GM23248 (cell line): ENCODE measurements around the gene MFSD2B. TPM values are rescaled to one million over a fixed set of nuclear protein-coding genes. Genes with fewer than 3 reads are reported as not detected.

Experiments used
- DNase-seq: peaks from one replicate; pipeline ENCODE4 v3.0.0-alpha.2; 2015
- H2AFZ ChIP-seq: fragments of 200-600 bp; sonication (generic); 2 replicates; pipeline ENCODE4 v1.6.1; 2016; ENCODE audit warnings: antibody characterized with exemption
- H3F3A ChIP-seq: fragments of 200-600 bp; sonication (generic); 2 replicates; pipeline ENCODE4 v1.6.1; 2016; ENCODE audit warnings: mild to moderate bottlenecking, antibody characterized with exemption, mixed run types; ENCODE audit not compliant: insufficient read depth
- H3K27ac ChIP-seq: fragments of 200-600 bp; sonication (generic); 2 replicates; pipeline ENCODE4 v1.5.1; 2016; ENCODE audit warnings: mild to moderate bottlenecking
- H3K27me3 ChIP-seq: fragments of 200-600 bp; sonication (generic); replicated peaks from 2 replicates; pipeline ENCODE4 v1.6.1; 2016; ENCODE audit warnings: mild to moderate bottlenecking; ENCODE audit not compliant: insufficient read depth
- H3K36me3 ChIP-seq: fragments of 200-600 bp; sonication (generic); 2 replicates; pipeline ENCODE4 v1.6.1; 2016; ENCODE audit warnings: low read depth, mild to moderate bottlenecking
- H3K4me1 ChIP-seq: fragments of 200-600 bp; sonication (generic); 2 replicates; pipeline ENCODE4 v1.6.1; 2016; ENCODE audit warnings: mild to moderate bottlenecking; ENCODE audit not compliant: insufficient read depth
- H3K4me2 ChIP-seq: fragments of 200-600 bp; sonication (generic); one replicate; pipeline ENCODE4 v1.6.1; 2016; ENCODE audit warnings: mild to moderate bottlenecking; ENCODE audit not compliant: unreplicated experiment
- H3K4me3 ChIP-seq: fragments of 200-600 bp; sonication (generic); 2 replicates; pipeline ENCODE4 v1.5.1; 2016; ENCODE audit warnings: mild to moderate bottlenecking
- H3K79me2 ChIP-seq: fragments of 200-600 bp; sonication (generic); 2 replicates; pipeline ENCODE4 v1.6.1; 2016; ENCODE audit warnings: mild to moderate bottlenecking; ENCODE audit not compliant: insufficient read depth
- H3K9ac ChIP-seq: fragments of 200-600 bp; sonication (generic); 2 replicates; pipeline ENCODE4 v1.6.1; 2016; ENCODE audit warnings: mild to moderate bottlenecking
- H3K9me2 ChIP-seq: fragments of 200-600 bp; sonication (generic); 2 replicates; pipeline ENCODE4 v1.6.1; 2016; ENCODE audit warnings: mixed run types, mild to moderate bottlenecking, moderate library complexity; ENCODE audit not compliant: insufficient read depth
- H3K9me3 ChIP-seq: fragments of 200-600 bp; sonication (generic); one replicate; pipeline ENCODE4 v1.6.1; 2017; ENCODE audit warnings: low read depth
- H4K20me1 ChIP-seq: fragments of 200-600 bp; sonication (generic); 2 replicates; pipeline ENCODE4 v1.6.0; 2016; ENCODE audit not compliant: insufficient read depth
- EZH2 ChIP-seq: fragments of 200-600 bp; sonication (generic); IDR thresholded peaks from 2 replicates; pipeline ENCODE4 v1.6.1; 2018; ENCODE audit warnings: antibody characterized with exemption, mild to moderate bottlenecking; ENCODE audit not compliant: insufficient read depth, poor library complexity, severe bottlenecking
- EZH2phosphoT487 ChIP-seq: fragments of 200-600 bp; sonication (generic); IDR thresholded peaks from 2 replicates; pipeline ENCODE4 v1.6.1; 2018; ENCODE audit warnings: antibody characterized with exemption, moderate library complexity, mild to moderate bottlenecking, low read depth; ENCODE audit not compliant: insufficient read depth
- WGBS, 2 experiments: methylation state at CpG; one replicate each; pipeline ENCODE4 v1.1.6; 2015 to 2017; ENCODE audit warnings: low lambda C conversion rate in 2 of 2, low coverage in 1 of 2; ENCODE audit errors: missing lambda C conversion rate in 2 of 2; 5-methylcytosine and 5-hydroxymethylcytosine counted together
- in situ Hi-C: fragments of 300-500 bp; cut with MboI; formaldehyde crosslinking; loops from 2 replicates; pipeline ENCODE4 v1.15.0; 2020
- polyA plus RNA-seq: library from polyadenylated mRNA; unstranded; fragments of >200 nt; fragmentation: Nextera tagmentation; extraction: Ambion mirVana; gene quantifications from 2 replicates; pipeline ENCODE4 v1.2.1, GENCODE V29; 2016
- total RNA-seq: library from RNA; depleted of rRNA; stranded (reverse); fragments of >200 nt; shearing (Covaris generic); gene quantifications from 2 replicates; pipeline ENCODE4 v1.2.3, GENCODE V29; 2014; rRNA removed

MFSD2B gene, protein sequence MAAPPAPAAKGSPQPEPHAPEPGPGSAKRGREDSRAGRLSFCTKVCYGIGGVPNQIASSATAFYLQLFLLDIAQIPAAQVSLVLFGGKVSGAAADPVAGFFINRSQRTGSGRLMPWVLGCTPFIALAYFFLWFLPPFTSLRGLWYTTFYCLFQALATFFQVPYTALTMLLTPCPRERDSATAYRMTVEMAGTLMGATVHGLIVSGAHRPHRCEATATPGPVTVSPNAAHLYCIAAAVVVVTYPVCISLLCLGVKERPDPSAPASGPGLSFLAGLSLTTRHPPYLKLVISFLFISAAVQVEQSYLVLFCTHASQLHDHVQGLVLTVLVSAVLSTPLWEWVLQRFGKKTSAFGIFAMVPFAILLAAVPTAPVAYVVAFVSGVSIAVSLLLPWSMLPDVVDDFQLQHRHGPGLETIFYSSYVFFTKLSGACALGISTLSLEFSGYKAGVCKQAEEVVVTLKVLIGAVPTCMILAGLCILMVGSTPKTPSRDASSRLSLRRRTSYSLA
- total RNA-seq (under 0.01 TPM in 2 replicates), polyA plus RNA-seq (0.58 TPM in 1 of 2 replicates, not detected in the other)

GRCh38 chr2:24009680-24010476 is at the start of gene MFSD2B:
Gene MFSD2B, plus strand, starts transcription at chr2:24010085. Its CDS starts 12 bp downstream, at chr2:24010097.
- Histone ChIP-seq H3K4me1 (peaks cover 1% of the 10 kb centered on the region; the same call in 1 of the 2 replicates), H3K9me2 (no peaks in the 10 kb centered on the region), H4K20me1 (no peaks in the 10 kb centered on the region), H3K27me3 (no peaks in the 10 kb centered on the region; the same call in 1 of the 2 replicates), H3K9me3 (no peaks in the 10 kb centered on the region), H2AFZ (peak within 1 kb of the TSS; percentile 64), H3K9ac (peak within 1 kb of the TSS; percentile 43; the same call in 1 of the 2 replicates), H3K4me3 (peak within 1 kb of the TSS; percentile 68), H3K79me2 (no peaks in the 10 kb centered on the region), H3K4me2 (peak within 1 kb of the TSS; percentile 73), H3K36me3 (no peaks in the 10 kb centered on the region), H3K27ac (no peak within 1 kb of the TSS), H3F3A (no peaks in the 10 kb centered on the region)
- WGBS, 2 experiments = 5 to 6% methylated on average over 58 to 66 of the region's 75 CpGs
- peak; percentile 49 for DNase-seq
- TF ChIP-seq EZH2 (no peak), EZH2phosphoT487 (no peak)
- in situ Hi-C loops = no loop called here

DNA sequence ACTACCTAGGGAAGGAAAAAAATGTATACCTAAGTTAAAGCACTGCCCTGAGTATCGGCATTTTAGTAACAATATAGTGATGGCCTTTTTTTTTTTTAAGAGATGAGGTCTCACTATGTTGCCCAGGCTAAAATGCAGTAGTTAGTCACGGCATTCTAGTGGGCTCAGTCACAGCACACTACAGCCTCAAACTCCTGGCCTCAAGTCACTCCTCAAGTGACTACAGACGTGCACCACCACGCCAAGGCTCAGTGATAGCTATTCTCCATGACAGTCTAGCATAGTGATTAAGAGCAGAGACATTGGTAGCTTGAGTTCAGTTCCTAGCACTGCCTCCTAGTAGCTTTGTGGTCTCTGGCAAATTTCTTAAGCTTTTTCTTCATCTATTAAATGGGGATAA is 42.0 kb upstream of the MFSD2B start:
- H3K9me2 ChIP-seq = no peaks in the 10 kb centered on the region
- H3K36me3 ChIP-seq = no peaks in the 10 kb centered on the region
- 94 to 95% methylated on average over 4 of the region's 4 CpGs for WGBS, 2 experiments
- H3K27ac ChIP-seq = no peak overlapping the region
- H3K9ac ChIP-seq = no peak overlapping the region
- no peak overlapping the region for H3K4me3 ChIP-seq
- TF ChIP-seq EZH2 = no peak
- no peak for TF ChIP-seq EZH2phosphoT487
- H3K4me1 ChIP-seq = no peaks in the 10 kb centered on the region
- H3K4me2 ChIP-seq = no peak overlapping the region
- H3F3A ChIP-seq = no peaks in the 10 kb centered on the region
- no peaks in the 10 kb centered on the region for H3K27me3 ChIP-seq
- in situ Hi-C loops = no loop called here
- no peaks in the 10 kb centered on the region for H3K9me3 ChIP-seq
- H3K79me2 ChIP-seq = no peaks in the 10 kb centered on the region; the same call in 1 of the 2 replicates
- no peak overlapping the region for H2AFZ ChIP-seq
- H4K20me1 ChIP-seq = no peaks in the 10 kb centered on the region
- DNase-seq = no peak

GRCh38 chr2:23976883-23977282 is 33.0 kb upstream of the MFSD2B start:
- no peak for DNase-seq
- Histone ChIP-seq H3K9me3 (no peaks in the 10 kb centered on the region), H3K27ac (no peak overlapping the region), H3K27me3 (no peaks in the 10 kb centered on the region), H3K9ac (no peak overlapping the region), H2AFZ (no peak overlapping the region), H3K4me1 (no peaks in the 10 kb centered on the region), H4K20me1 (no peaks in the 10 kb centered on the region), H3K36me3 (peaks cover 11% of the 10 kb centered on the region; the same call in 1 of the 2 replicates), H3K4me3 (no peak overlapping the region), H3F3A (no peaks in the 10 kb centered on the region), H3K4me2 (no peak overlapping the region), H3K9me2 (no peaks in the 10 kb centered on the region), H3K79me2 (no peaks in the 10 kb centered on the region)
- 97 to 100% methylated on average over 8 of the region's 8 CpGs for WGBS, 2 experiments
- in situ Hi-C loops = no loop called here
- TF ChIP-seq EZH2 = no peak
- no peak for TF ChIP-seq EZH2phosphoT487

DNA sequence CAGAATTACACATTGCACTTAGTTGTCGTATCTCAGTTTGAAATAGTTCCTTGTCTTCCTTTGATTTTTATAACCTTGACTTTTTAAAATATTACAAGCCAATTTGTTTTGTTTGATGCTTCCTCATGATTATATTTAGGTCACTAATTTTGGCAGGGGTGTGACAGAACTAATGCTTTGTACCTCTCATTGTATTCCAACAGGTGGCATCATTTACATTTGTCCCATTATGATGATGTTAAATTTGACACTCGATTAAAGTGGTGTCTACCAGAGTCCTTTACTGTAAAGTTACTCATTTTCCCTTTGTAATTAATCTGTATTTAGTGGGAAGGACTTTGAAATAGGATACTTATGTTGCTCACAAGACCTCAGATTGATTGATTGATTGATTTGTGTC is 21.5 kb upstream of the MFSD2B start:
- in situ Hi-C loops = no loop called here

More for the DNA sequence above, 21.5 kb upstream of the MFSD2B start:
- no peaks in the 10 kb centered on the region for H3K79me2 ChIP-seq
- peak; percentile 41 for DNase-seq
- no peak overlapping the region for H3K4me3 ChIP-seq
- WGBS, 2 experiments = 50 to 54% methylated on average over 2 of the region's 2 CpGs
- no peaks in the 10 kb centered on the region for H4K20me1 ChIP-seq
- H3K9me2 ChIP-seq = no peaks in the 10 kb centered on the region
- no peak for TF ChIP-seq EZH2
- no peak for TF ChIP-seq EZH2phosphoT487
- H3K27me3 ChIP-seq = no peaks in the 10 kb centered on the region
- H3K4me1 ChIP-seq = no peaks in the 10 kb centered on the region
- H3K27ac ChIP-seq = no peak overlapping the region
- no peak overlapping the region for H3K4me2 ChIP-seq
- no peaks in the 10 kb centered on the region for H3K9me3 ChIP-seq
- H3K9ac ChIP-seq = no peak overlapping the region
- peaks cover 4% of the 10 kb centered on the region; the same call in 1 of the 2 replicates for H3K36me3 ChIP-seq
- H3F3A ChIP-seq = no peaks in the 10 kb centered on the region
- H2AFZ ChIP-seq = no peak overlapping the region
